Hepatocyte (in vitro differentiated cells): ENCODE data around the gene ART1. TPM values are rescaled to one million over a fixed set of nuclear protein-coding genes. Genes with fewer than 3 reads are reported as not detected.
A peak's percentile ranks its signal among the peaks of the same experiment; 100 is the strongest.
"Not testable (repeated sequence)": the region's sequence is repeated elsewhere in the genome, so short reads cannot be mapped to it uniquely, and the experiment has no call there.

Experiments
- DNase-seq: peaks from one replicate; pipeline ENCODE4 v3.0.0-alpha.2; 2016; ENCODE audit warnings: low spot score
- H2AFZ ChIP-seq: fragments of 200-600 bp; sonication (generic); 2 replicates; pipeline ENCODE4 v1.6.0; 2016; ENCODE audit warnings: antibody characterized with exemption, mild to moderate bottlenecking
- H3K27ac ChIP-seq: fragments of 200-600 bp; sonication (generic); 2 replicates; pipeline ENCODE4 v1.5.1; 2016; ENCODE audit warnings: mild to moderate bottlenecking
- H3K27me3 ChIP-seq: fragments of 200-600 bp; sonication (generic); 2 replicates; pipeline ENCODE4 v1.6.1; 2016
- H3K36me3 ChIP-seq: fragments of 200-600 bp; sonication (generic); replicated peaks from 2 replicates; pipeline ENCODE4 v1.5.1; 2016; ENCODE audit warnings: low read depth; ENCODE audit not compliant: insufficient read depth
- H3K4me1 ChIP-seq: fragments of 200-600 bp; sonication (generic); 2 replicates; pipeline ENCODE4 v1.5.1; 2016; ENCODE audit warnings: mild to moderate bottlenecking, moderate library complexity; ENCODE audit not compliant: insufficient read depth
- H3K4me2 ChIP-seq: fragments of 200-600 bp; sonication (generic); 2 replicates; pipeline ENCODE4 v1.6.0; 2016
- H3K4me3 ChIP-seq: fragments of 200-600 bp; sonication (generic); 2 replicates; pipeline ENCODE4 v1.5.1; 2016; ENCODE audit warnings: mild to moderate bottlenecking
- H3K79me2 ChIP-seq: fragments of 200-600 bp; sonication (generic); 2 replicates; pipeline ENCODE4 v1.6.0; 2017; ENCODE audit warnings: mild to moderate bottlenecking
- H3K9me2 ChIP-seq: fragments of 200-600 bp; sonication (generic); replicated peaks from 2 replicates; pipeline ENCODE4 v1.6.0; 2017; ENCODE audit warnings: mild to moderate bottlenecking; ENCODE audit not compliant: insufficient read depth
- H3K9me3 ChIP-seq: fragments of 200-600 bp; sonication (generic); 2 replicates; pipeline ENCODE4 v1.5.1; 2016; ENCODE audit warnings: low read depth, mild to moderate bottlenecking
- H4K20me1 ChIP-seq: fragments of 200-600 bp; sonication (generic); 2 replicates; pipeline ENCODE4 v1.6.0; 2016; ENCODE audit warnings: mild to moderate bottlenecking; ENCODE audit not compliant: insufficient read depth, poor library complexity, severe bottlenecking
- EZH2 ChIP-seq: fragments of 200-600 bp; sonication (generic); IDR thresholded peaks from 2 replicates; pipeline ENCODE4 v1.6.1; 2016; ENCODE audit warnings: antibody characterized with exemption, mild to moderate bottlenecking, borderline replicate concordance
- EZH2phosphoT487 ChIP-seq: fragments of 200-600 bp; sonication (generic); IDR thresholded peaks from one replicate; pipeline ENCODE4 v1.6.1; 2018; ENCODE audit warnings: antibody characterized with exemption, mild to moderate bottlenecking, low read depth, moderate library complexity; ENCODE audit not compliant: unreplicated experiment, severe bottlenecking
- WGBS: methylation state at CpG from one replicate; pipeline ENCODE4 v1.1.6; 2016; ENCODE audit warnings: low lambda C conversion rate; ENCODE audit errors: missing lambda C conversion rate; 5-methylcytosine and 5-hydroxymethylcytosine counted together
- polyA plus RNA-seq: library from polyadenylated mRNA; unstranded; fragments of >200 nt; fragmentation: Nextera tagmentation; extraction: Ambion mirVana; gene quantifications from 2 replicates; pipeline ENCODE4 v1.2.1, GENCODE V29; 2016
- total RNA-seq: library from RNA; depleted of rRNA; stranded (reverse); fragments of >200 nt; gene quantifications from 2 replicates; pipeline ENCODE4 v1.2.3, GENCODE V29; 2014
- TF ChIP-seq, protein P1 (sequence below): fragments of 200-600 bp; sonication (generic); IDR thresholded peaks from 2 replicates; pipeline ENCODE4 v1.5.1; 2016; ENCODE audit warnings: antibody characterized with exemption, mild to moderate bottlenecking; ENCODE audit not compliant: poor library complexity

ART1 gene
- total RNA-seq (not detected in 2 replicates), polyA plus RNA-seq (not detected in 2 replicates)

DNA sequence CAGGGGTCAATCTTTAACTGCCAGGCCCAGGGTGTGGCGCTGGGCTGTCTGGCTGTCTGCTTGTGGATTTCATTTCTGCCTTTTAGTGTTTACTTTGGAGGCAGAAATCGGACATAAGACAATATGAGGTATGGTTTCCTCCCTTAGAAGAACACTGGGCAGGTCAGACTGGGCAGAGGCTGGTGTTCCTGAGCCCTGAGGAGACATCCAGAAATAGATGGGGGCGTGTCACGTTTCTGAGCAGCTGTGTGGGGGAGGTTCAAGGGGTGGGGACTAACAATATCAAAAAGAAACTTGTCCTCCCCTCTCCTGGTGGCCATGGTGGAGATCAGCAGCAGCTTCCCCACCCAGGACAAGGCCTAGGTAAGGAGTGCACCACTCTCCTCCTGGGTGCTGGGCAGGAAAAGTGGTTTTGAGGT lies at the start of gene ART1:
ART1 (plus strand) TSS at position 312 of the 419 bp plus-strand sequence. CDS start 14,086 bp downstream, outside the sequence.
- no peaks in the 10 kb centered on the region for H3K9me3 ChIP-seq
- no peak within 1 kb of the TSS for H3K4me2 ChIP-seq
- WGBS: 94% methylated on average over 4 of the region's 4 CpGs
- H3K4me1 ChIP-seq: peaks cover 12% of the 10 kb centered on the region
- no peaks in the 10 kb centered on the region for H3K27me3 ChIP-seq
- no peak within 1 kb of the TSS for H3K27ac ChIP-seq
- no peak for DNase-seq
- no peak within 1 kb of the TSS for H2AFZ ChIP-seq
- no peaks in the 10 kb centered on the region for H3K9me2 ChIP-seq
- no peaks in the 10 kb centered on the region for H4K20me1 ChIP-seq
- no peaks in the 10 kb centered on the region for H3K36me3 ChIP-seq
- no peaks in the 10 kb centered on the region for H3K79me2 ChIP-seq
- H3K4me3 ChIP-seq: no peak within 1 kb of the TSS
- no peak for TF ChIP-seq EZH2
- TF ChIP-seq, protein P1, sequence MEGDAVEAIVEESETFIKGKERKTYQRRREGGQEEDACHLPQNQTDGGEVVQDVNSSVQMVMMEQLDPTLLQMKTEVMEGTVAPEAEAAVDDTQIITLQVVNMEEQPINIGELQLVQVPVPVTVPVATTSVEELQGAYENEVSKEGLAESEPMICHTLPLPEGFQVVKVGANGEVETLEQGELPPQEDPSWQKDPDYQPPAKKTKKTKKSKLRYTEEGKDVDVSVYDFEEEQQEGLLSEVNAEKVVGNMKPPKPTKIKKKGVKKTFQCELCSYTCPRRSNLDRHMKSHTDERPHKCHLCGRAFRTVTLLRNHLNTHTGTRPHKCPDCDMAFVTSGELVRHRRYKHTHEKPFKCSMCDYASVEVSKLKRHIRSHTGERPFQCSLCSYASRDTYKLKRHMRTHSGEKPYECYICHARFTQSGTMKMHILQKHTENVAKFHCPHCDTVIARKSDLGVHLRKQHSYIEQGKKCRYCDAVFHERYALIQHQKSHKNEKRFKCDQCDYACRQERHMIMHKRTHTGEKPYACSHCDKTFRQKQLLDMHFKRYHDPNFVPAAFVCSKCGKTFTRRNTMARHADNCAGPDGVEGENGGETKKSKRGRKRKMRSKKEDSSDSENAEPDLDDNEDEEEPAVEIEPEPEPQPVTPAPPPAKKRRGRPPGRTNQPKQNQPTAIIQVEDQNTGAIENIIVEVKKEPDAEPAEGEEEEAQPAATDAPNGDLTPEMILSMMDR: no peak
- no peak for TF ChIP-seq EZH2phosphoT487

DNA sequence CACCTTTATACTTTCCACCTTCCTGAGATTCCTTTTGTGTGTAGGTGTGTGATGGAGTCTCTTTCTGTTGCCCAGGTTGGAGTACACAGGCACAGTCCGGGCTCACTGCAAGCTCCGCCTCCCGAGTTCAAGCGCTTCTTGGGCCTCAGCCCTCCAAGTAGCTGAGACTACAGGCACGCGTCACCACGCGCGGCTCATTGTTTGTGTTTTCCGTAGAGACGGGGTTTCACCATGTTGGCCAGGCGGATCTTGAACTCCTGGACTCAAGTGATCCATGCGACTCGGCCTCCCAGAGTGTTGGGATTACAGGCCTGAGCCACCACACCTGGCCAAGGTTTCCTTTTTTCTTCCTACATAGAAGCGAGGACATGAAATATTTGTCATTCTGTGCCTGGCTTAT lies 47.2 kb upstream of the ART1 start:
- not testable (repeated sequence) for H3K27ac ChIP-seq, H2AFZ ChIP-seq, H3K4me2 ChIP-seq, H4K20me1 ChIP-seq, H3K4me3 ChIP-seq, DNase-seq, H3K79me2 ChIP-seq, H3K4me1 ChIP-seq, H3K9me2 ChIP-seq, H3K27me3 ChIP-seq, H3K9me3 ChIP-seq, H3K36me3 ChIP-seq
- 97% methylated on average over 15 of the region's 15 CpGs for WGBS

DNA sequence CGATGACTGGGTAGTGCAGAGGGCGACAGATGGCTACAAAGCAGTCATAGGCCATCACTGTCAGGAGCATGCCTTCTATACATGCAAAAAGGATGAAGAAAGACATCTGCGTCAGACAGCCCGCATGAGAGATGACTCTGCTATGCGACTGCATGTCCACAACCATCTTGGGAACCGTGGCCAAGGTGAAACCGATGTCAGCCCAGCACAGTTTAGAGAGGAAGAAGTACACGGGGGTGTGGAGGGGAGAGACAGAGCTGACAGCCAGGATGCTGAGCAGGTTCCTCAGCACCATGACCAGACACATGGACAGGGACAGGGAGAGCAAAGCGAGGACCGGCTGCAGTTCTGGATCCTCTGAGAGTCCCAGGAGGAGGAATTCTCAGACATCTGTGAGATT lies 44.7 kb upstream of the ART1 start:
- not testable (repeated sequence) for H2AFZ ChIP-seq, H4K20me1 ChIP-seq, H3K4me3 ChIP-seq, H3K9me2 ChIP-seq, H3K36me3 ChIP-seq, H3K4me1 ChIP-seq, H3K27me3 ChIP-seq, H3K79me2 ChIP-seq, H3K9me3 ChIP-seq, DNase-seq, H3K27ac ChIP-seq, H3K4me2 ChIP-seq
- WGBS: 91% methylated on average over 10 of the region's 10 CpGs

DNA sequence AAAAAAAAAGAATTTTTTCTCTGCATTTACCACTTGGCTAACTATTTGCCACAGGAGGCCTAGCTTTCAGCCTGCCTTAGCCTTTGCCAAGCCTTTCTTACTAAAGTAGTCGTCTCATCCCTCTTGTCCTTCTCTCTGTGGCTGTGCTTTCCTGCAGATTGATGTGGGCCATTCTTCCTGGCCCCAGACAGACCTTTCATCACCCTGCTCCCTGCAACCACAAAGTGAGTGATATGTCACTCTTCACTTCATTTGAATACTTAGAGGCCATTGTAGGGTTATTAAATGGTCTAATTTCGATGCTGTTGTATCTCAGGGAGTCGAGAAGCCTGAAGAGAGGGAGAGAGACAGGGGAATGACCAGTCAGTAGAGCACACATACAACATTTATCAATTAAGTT lies 40.8 kb upstream of the ART1 start:
- Histone ChIP-seq H3K4me2 (no peak overlapping the region), H3K9me2 (no peaks in the 10 kb centered on the region), H3K27ac (no peak overlapping the region), H2AFZ (no peak overlapping the region), H3K79me2 (no peaks in the 10 kb centered on the region), H3K9me3 (no peaks in the 10 kb centered on the region), H3K4me3 (no peak overlapping the region), H3K36me3 (no peaks in the 10 kb centered on the region), H4K20me1 (no peaks in the 10 kb centered on the region), H3K4me1 (no peaks in the 10 kb centered on the region), H3K27me3 (no peaks in the 10 kb centered on the region)
- 78% methylated on average over 3 of the region's 3 CpGs for WGBS
- DNase-seq: no peak
- TF ChIP-seq, protein P1: no peak
- TF ChIP-seq EZH2phosphoT487 (no peak), EZH2 (no peak)

DNA sequence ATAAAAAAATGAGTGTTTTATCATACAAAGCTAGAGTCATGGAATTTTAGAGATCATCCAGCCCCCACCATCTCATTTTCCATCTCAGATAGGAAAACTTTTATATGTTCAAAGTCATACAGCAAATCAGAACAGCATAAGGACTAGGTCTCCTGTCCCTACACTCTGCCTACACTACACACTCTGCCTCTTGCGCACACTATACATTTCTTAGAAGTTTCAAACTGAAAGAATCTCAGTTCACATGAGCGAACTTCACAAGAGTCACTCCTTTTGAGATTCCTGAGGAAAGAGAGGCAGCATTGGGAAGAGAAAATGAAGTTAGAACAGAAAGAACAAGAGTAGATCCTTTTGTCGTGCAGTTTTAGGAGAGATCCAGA lies 39.7 kb upstream of the ART1 start:
- Histone ChIP-seq H3K27ac (peak overlapping the region; percentile 7), H2AFZ (no peak overlapping the region), H3K9me3 (no peaks in the 10 kb centered on the region), H3K79me2 (no peaks in the 10 kb centered on the region), H3K4me2 (no peak overlapping the region), H3K27me3 (no peaks in the 10 kb centered on the region), H3K36me3 (no peaks in the 10 kb centered on the region), H3K9me2 (no peaks in the 10 kb centered on the region), H3K4me1 (no peaks in the 10 kb centered on the region), H3K4me3 (no peak overlapping the region), H4K20me1 (no peaks in the 10 kb centered on the region)
- DNase-seq: no peak
- WGBS: 95% methylated on average over 3 of the region's 3 CpGs
- TF ChIP-seq EZH2 (no peak), EZH2phosphoT487 (no peak)
- TF ChIP-seq, protein P1: no peak
